Cortex of kidney (tissue), 1 donor: ENCODE results near the gene MCM8.

Experiments used
- DNase-seq: peaks from one replicate; lab custom pipeline; 2025; lab: John Stamatoyannopoulos, UW

The MCM8 gene

GRCh38 chr20:5947276-5947675 is 3.2 kb upstream of the MCM8 start:
- DNase-seq = no peak

GRCh38 chr20:5949943-5950270 is 545 bp upstream of the MCM8 start:
- no peak for DNase-seq

GRCh38 chr20:5967469-5967868 is 17.0 kb downstream of the MCM8 start:
- DNase-seq = no peak

GRCh38 chr20:5968462-5968861 is 18.0 kb downstream of the MCM8 start:
- no peak for DNase-seq

GRCh38 chr20:5969348-5969935 is 19.0 kb downstream of the MCM8 start:
- no peak for DNase-seq

- DNase-seq = no peak
Measured at GRCh38 chr20:5969940-5970339, 19.5 kb downstream of the MCM8 start.

- DNase-seq = no peak
Measured at GRCh38 chr20:5970381-5970780, 19.9 kb downstream of the MCM8 start.

- DNase-seq = no peak
Measured at GRCh38 chr20:5971203-5971602, 20.8 kb downstream of the MCM8 start.

- no peak for DNase-seq
Measured at GRCh38 chr20:5973172-5973571, 22.7 kb downstream of the MCM8 start.

- no peak for DNase-seq
Measured at GRCh38 chr20:5973971-5974370, 23.5 kb downstream of the MCM8 start.

- no peak for DNase-seq
Measured at GRCh38 chr20:5974531-5974930, 24.1 kb downstream of the MCM8 start.

- no peak for DNase-seq
Measured at GRCh38 chr20:5975778-5976177, 25.3 kb downstream of the MCM8 start.

GRCh38 chr20:5977223-5977622 is 26.8 kb downstream of the MCM8 start:
- no peak for DNase-seq

GRCh38 chr20:5977975-5978374 is 27.5 kb downstream of the MCM8 start:
- no peak for DNase-seq

- no peak for DNase-seq
Measured at GRCh38 chr20:5979801-5980200, 29.3 kb downstream of the MCM8 start.

GRCh38 chr20:5980720-5981538 is 30.5 kb downstream of the MCM8 start:
- no peak for DNase-seq

GRCh38 chr20:5987383-5987782 is 36.9 kb downstream of the MCM8 start:
- DNase-seq = no peak

GRCh38 chr20:5989539-5989938 is 39.1 kb downstream of the MCM8 start:
- no peak for DNase-seq

GRCh38 chr20:5990946-5991345 is 40.5 kb downstream of the MCM8 start:
- DNase-seq = no peak

GRCh38 chr20:5991623-5992441 is 41.4 kb downstream of the MCM8 start:
- no peak for DNase-seq

- DNase-seq = no peak
Measured at GRCh38 chr20:5996765-5997164, 46.3 kb downstream of the MCM8 start.

- DNase-seq = no peak
Measured at GRCh38 chr20:5999783-6000182, 49.3 kb downstream of the MCM8 start.

GRCh38 chr20:6000871-6001270 is 50.4 kb downstream of the MCM8 start:
- no peak for DNase-seq
